Suppressor macrophage treated with lipopolysaccharide for 4 hours (primary cell): Measurements from ENCODE around the gene MPRIP.
"Not testable (repeated sequence)": the region's sequence is repeated elsewhere in the genome, so short reads cannot be mapped to it uniquely, and the experiment has no call there.

Experiments
- DNase-seq: peaks from one replicate; pipeline ENCODE4 v3.0.0-alpha.2; 2020

Gene MPRIP

DNA sequence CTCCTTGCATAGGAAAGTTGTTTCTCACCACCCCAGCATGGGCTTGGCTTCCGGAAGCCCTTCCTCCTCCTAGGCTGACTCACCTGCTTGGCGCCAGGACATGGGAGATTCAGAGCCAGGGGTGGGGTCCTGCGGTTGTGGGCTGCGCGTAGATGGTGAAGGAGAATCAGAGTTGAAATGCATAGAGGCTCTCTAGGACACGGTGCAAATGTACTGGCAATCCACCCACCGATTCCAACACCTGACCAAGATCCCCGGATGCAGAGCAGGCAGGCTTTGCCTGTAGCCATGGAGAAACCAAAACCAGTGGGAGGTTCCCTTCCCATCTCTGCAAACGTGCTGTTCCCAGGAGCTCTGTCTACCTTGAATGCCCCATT lies 27.5 kb upstream of the MPRIP start:
- DNase-seq, result not testable (repeated sequence)

DNA sequence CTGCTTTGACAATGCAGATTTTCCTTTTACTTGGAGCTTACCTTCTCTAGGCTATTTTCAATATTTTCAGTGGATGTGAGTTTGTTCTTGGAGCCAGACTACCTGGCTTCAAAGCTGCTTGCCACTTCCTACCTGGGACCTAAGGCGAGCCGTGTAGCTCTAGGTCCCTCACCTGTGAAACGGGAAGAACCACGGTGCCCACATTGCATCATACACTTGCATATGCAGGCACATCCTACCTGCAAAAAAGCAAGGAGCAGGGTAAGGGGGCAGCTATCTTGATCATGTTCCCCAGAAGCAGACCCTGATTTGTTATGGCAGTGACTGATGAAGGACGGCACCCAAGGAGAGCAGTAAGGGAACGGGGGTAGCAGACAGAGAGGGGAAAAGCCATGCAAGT lies 27.0 kb upstream of the MPRIP start:
- no peak for DNase-seq

DNA sequence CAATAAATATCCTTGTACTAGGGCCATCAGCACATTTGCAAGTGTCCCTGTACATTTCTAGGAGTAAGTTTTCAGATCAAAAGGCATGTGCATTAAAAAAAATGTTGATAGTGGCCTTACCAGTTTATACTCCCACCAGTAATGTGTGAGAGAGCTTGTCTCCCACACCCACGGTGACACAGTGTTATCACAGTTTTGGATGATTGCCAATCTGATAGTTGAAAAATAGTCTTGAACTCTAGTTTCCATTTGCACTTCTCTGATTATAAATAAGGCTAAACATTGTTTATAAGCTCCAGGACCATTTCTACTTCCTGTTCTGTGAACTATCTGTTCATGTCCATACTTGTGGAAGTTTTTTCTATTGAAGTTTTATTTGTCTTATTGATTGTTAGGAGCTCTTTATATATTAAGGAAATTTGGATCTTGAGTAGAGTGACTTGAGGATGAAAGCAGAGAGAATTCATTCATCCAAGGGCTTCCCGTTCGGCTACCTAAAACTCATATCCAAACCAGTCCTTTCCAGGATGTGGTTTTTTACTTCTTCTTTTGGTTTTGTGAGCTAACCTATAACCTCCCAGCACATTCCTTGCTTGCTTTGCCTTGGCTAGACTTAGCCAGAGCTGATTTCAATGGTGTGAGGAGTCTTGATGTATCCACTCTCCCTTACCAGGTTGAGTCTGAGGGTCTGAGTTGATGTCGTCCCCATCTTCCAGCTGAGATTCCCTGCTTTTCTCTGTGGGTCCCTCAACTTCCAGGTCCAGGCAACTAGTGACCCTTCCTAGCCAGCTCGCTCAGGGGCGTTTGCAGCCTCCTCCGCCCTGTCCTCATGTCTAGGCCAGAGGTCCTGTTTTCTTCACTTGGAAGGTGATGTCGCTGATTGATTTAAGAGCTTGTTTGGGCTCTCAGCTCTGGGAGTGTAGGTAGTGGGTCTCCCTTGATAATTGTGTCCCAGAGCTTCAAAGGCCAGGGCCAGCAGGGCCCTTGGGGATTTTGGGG lies 25.8 kb upstream of the MPRIP start:
- peak; percentile 69 for DNase-seq

DNA sequence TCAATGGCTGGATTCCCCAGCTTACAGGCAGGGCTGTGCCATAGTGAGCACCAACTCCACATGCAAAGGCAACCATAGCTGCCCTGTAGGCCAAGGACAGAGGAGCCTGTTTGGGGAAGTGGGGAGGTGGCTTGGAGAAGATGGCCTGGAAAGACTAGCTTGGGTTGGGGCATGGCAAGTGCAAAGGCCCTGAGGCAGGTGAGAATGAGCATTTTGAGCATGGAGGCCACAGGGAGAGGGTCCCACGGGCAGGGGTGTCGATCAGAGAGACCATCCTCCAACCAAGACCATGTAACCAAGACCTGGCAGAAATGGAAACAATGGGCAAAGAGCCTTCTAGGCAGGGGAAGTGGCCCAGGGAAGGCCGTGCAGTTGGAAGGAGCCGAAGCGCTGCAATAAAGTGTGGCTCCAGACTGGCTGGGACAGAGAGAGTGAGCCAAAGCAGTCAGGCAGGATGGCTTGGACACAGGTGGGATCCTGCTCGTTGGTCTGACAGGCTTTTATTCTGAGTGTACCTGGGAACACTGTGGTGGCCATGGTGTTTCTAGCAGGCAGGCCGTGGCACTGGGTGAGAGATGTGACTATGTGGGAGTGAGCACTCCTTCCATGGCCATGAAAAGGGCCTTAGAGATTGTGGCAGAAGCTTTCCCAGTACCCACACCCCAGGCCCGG lies 24.8 kb upstream of the MPRIP start:
- DNase-seq, result no peak

DNA sequence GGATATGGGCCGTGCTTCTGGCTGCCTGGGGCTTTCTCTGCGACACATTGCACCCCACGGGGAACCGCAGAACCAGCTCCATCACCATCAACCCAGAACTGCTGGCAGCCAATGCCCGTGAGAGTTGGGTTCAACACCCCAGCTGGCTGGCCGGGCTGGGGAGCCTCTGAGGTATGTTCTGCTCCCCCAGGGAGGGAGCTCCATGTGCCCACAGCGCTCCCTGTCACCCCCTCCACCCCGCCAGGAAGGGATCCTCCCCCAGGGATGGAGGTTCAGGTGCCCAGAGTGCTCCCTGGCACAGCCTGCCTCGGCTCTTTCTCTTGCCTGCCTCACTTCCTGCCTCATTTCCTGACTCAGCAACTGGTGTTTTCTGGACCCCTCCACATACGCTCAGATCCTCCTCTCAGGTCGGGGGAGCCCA lies 24.2 kb upstream of the MPRIP start:
- no peak for DNase-seq

DNA sequence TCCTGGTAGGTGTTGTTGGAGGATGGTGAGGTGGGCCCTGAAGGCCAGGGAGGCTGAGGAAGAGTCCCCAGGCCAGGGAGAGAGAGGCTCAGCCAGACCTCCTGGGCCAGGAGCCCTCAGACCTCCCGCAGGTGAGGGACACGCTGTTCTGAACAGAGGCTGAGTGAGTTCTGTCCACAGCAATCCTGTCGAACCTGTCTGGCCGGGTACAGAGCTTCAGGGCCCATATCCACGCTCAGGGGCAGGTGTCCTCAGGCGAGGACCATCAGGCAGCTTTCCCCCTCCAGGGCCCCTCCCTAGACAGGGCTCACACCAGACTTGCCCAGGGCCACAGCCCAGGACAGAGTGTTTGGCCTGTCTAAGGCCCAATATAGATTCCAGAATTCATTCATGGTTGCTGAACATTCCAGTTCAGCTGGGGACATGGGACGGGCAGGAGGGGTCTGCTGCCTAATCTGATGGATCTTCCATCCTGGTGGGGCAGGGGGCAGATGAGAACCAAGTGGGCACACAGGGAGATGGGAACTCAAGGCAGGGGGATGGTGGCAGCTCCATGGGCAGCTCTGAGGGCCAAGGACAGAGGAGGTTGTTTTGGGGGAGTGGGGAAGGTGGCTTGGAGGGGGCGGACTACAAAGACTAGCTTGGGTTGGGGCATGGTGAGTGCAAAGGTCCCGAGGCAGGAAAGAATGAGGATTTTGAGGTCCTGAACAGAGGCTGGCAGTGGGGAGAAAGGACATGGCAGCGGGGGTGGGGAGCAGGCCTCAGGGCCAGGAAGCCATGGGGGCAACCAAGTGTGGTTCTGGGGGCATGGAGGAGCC lies 23.4 kb upstream of the MPRIP start:
- no peak for DNase-seq

DNA sequence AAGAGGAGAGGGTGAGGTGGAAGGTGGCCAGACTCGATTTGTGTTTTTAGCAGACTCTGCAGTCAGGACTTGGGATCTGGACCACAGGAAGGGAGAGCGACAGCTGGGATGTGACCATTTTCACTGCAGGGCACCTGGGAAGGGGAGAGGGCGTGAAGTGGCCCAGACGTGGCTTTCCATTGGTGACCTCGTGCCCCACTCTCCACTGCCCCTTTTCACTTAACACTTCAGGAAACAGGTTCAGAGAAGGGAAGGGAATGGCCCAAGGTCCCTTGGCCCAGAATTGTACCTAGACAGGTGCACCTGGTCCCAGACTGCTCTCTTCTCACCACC lies 22.9 kb upstream of the MPRIP start:
- no peak for DNase-seq

DNA sequence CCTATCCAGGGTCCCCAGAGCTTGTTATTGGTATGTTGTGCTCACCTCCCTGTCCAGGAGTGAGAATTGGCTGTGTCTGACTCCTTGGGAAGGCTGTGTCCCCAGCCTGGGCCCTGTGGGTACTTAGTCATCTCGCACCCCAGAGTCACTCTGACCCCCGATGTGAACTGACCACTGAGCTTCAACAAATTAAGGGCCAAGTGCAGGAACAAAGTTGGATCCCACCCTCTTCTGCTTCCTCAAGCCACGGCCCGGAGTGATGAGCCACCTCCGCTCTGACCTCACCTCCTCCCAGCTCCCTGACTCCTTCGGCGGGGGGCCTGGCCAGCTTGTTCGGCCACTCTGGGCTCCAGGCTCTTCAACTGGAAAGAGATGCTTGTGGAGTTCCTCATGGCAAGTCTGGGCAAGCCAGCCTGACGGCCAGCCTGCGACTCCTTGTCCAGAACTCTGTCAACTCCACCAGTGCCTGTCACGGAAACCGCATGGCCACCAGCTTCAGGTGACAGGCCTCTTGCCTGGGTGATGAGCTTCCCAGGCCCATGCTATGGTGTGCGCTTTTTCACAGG lies 22.3 kb upstream of the MPRIP start:
- no peak for DNase-seq

DNA sequence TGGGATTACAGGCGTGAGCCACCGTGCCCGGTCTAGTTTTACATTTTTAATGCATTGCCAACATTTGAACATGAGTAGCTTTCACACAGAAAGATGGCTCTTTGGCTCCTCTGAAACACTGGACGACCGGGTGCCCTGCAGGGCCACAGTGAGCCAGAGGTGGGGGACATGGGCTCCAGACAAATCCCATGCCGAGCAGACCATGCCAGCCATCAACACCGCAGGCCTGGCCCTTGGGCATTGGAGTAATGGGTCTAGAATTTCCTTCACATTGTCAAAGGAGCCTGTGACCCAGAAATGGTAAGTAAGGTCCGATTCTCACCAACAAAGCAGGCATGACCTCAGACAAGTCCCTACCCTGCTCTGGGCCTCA lies 21.4 kb upstream of the MPRIP start:
- no peak for DNase-seq

DNA sequence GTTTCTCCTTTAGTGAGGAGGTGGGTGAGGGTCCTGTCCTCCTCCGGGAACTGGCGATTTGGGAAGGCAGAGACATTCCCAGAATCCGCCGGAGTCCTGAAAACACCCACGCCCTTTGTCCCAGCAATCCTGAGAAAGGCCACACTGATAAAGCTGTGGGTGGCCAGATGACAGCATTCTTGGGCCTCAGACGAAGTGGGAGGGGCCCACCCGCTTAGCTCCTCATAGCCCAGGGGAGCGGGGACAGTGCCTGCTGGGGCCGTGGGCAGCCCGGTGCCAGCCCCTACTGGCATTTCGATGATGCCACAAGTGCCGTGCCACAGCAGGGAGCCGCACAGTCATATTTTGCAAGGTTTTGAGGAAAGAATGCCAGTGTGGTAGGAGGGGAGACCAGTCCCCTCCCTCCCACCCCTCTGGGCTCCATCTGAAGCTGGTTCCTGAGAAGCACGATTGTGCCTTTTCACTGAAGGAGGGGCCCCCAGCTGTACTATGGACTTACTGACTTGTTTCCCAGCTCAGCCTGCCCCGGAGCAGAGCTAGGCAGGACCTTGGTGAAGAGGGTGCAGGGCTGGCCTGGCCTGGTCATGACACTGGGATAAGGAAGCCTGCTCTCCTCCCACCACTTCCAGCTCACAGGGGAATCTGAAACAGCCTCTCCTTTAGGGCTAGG lies 20.9 kb upstream of the MPRIP start:
- no peak for DNase-seq

DNA sequence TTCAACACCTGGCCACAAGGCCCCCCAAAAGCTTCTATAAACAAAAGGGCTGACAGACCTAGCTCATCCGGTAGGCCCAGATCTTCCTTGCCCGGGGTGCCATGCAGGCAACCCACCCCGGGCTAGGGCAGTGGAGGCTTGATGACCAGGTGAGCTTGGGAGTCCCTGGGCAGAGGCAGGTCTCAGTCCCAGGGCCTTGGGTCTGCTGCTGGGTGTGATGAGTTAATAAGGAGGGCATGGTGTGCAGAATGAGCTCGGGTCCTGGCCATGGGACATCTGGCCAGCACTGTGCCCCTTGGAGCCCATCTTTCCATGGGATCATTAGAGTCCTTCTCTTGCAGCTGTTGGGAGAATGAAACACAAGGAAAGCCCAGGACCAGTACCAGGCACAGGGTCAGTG lies 20.2 kb upstream of the MPRIP start:
- DNase-seq, result no peak

DNA sequence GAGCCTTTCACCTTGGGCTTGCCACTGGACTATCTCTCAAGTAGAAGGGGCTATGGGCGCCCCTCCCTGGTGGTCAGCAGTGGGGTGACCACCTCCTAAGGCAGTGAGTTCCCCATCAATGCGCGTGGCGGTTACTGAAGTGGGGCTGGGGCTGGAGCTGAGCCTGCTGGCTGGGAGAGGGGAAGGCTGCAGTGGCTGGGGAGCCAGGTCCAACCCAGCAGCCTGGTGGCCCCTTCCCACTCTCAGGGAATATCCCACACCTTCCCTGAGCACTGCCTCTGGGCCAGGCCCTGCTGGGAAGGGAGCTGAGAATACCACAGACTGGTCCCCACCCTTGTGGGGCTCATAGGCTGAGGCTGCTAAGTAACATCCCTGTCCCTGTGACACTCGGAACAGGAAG lies 19.8 kb upstream of the MPRIP start:
- DNase-seq, result no peak

DNA sequence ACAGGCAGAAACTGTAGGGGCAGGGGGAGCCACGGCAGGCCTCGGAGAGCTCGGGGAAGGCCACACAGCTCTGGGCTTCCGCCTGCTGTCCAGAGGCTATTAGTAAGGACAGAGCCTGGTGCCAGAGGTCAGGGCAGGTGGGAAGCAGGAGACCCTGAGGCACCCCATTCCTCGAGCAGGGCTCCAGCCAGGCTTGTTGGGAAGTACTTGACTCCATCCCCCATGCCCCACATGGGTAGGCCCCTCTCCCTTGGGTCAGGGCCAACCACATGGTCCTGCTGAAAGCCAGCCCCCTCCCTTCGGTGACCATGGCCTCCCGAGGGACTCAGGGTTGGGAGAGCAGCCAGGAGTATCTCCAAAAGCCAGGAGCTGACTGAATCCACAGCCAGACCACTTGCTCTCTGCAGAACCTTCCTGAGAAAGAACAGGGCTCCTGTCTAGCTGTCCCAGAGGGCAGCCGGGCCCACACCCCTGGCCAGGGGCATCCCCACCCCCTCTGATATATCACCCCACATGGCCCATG lies 17.4 kb upstream of the MPRIP start:
- DNase-seq, result no peak

DNA sequence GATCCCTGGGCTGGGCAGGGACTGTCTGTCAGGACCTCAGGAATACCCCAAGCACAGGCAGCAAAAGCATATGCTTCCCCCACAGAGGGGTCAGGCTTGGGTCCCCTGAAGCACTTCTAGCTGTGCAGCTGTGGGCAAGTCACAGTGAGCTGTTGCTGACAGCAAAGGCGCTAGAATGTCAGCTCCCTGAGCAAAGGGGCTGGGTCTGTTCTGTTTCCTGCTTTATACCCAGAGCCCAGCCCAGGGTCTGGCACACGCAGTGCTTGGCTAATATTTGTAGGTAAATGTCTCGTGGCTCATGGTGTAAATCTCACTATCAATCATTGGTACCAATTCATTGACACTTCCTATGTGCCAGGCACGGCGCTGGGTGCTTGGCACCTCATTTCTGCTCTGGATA lies 16.6 kb upstream of the MPRIP start:
- no peak for DNase-seq

DNA sequence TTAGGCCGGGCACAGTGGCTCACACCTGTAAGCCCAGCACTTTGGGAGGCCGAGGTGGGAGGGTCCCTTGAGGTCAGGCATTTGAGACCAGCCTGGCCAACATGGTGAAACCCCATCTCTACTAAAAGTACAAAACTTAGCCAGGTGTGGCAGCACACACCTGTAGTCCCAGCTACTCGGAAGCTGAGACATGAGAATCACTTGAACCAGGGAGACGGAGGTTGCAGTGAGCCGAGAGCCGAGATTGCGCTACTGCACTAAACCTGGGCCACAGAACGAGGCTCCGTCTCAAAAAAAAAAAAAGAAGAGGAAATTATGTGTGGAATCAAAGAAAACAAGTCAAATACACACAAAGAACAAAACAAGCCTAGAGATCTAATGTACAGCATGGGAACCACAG lies 16.1 kb upstream of the MPRIP start:
- DNase-seq, result no peak

DNA sequence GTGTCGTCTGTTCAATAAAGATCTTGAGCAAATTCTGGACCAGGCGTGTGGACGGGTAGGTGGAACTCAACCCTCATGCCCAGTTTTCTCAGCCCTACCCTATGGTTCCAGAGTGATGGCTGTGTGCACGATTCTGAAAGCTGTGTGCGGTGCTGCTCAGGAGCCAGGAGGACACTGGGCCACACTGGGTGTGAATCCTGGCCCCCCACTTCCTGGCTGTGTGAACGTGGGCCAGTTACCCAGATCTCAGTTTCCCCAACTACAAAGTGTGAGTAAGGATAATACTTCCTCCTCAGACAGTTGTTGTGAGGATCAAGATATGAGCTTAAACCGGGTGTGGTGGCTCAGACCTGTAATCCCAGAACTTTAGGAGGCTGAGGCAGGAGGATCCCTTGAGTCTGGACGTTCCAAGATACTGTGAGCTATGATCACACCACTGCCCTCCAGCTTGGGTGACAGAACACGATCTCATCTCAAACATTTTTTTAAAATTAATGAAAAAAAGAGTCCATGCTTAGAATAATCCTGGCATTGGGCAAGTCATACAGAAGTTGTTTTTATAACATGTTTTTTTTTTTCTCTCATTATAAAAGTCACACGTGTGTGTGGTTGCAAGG lies 14.7 kb upstream of the MPRIP start:
- DNase-seq, result no peak

DNA sequence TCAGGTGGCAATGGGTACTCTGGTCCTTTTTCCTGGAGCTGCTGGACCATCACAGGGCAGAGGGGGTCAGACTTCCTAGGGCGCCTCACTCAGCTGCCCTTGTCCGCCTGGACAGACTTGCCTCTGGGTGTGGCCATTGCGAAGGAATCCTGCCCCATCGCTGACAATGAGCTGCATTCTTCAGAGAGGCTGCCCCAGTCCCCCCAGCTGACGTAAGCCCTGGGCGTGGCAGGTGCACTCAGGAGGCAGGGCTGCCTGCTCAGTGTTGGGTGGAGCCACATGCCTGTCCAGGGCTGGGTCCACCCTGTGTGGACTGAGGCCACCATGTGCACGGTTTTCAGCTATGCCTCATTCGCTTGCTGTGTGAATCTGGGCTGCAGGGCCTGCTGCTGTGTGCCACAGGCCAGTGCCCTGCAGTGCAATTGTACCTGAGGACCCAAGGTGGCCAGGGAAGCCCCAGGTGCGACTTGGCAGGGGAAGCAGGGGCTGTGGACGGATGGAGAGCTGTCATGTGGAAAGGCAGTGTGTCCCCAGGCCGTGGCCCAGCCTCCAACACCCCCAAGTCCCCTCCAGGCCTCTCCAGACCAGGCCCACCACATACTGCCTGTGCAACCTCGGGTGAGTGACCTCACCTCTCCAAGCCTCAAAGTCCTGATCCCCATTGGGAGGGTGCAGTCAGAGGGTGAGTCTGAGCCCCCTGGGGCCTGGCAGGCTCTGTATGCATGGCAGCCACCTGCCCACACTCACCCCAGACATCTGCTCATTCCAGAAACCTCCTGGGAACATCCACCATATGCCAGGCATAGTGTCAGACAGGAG lies 14.0 kb upstream of the MPRIP start:
- DNase-seq, result no peak

DNA sequence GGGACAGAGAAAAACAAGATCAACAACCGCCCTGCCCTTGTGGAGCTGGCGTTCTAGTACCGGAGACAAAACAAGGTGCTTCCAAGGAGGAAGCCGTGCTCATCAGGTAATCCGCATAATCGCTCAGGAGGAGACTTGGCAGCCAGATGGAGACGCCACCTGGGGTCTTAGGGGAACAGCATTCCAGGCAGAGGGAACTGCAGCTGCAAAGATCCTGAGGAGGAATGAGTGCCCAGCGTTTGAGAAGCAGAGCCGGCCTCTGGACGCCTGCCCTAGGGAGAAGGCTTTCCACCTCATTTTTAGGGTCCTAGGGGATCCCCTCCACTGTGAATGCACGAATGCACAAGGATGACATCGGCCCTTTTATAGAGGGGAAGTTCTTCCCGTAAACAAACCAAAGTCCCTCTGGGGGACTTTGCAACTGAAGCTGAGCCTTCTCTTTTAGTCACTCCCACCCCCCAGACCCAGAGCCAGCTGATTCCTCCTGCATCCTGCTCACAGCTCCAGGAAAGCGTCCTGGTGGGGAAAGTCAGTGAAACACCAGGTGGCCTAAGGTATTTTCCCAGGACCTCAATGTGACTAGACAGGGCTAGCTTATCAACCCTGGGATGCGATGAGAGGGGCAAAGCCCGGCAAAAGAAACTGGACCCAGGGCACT lies 13.2 kb upstream of the MPRIP start:
- no peak for DNase-seq

DNA sequence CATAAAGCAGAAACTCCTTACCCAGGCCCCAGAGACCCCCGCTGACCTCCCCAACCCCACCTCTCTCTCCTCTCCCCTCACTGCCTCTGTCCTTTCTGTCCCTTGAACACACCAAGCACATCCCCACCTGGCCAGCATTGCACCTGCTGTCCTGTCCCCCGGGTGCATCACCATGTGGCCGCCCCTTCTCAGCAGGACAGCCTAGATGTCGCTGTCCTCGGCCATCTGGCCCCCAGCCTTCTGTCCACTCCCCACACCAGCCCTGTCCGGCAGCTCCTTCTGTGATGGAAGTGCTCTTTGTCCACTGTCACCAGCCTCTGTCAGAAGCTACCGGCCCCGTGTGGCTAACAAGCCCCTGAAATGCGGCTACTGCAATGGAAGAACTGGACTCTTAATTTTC lies 12.3 kb upstream of the MPRIP start:
- DNase-seq, result no peak

DNA sequence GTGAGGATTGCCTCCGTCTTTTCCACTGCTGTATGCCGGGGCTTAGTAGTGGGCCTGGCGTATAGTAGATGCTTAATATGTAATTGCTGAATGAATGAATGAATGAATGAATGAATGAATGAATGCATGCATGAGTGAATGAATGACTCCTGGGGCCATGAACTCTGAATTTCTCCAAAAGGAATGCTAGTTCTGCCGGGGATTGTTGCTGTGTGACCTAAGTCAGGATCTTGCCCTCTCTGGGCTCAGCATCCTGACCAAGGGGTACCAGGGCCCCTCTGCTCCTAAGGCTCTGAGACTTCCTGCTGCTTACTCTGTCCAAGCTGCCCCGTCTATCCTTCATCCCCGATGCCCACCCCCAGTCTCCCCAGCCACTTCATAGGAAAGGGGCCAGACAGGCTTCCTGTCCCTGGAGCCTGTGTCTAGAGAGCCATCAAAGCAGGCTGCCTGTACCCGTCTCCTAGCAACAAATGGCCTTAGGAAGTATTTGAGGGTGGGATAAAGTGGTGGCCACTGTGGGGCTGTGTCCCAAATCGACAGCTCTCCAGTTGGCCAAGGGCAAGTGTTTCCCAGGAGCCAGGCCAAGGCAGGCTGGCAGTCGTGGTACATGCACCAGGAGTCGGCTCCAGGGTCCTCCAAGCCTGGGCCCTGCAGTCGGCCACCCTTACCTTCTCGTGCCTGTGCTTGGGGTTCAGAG lies 11.6 kb upstream of the MPRIP start:
- DNase-seq, result no peak
